MM.1S (cell line): Measurements from ENCODE around the gene DPY19L1.

Experiments
- DNase-seq: peaks from one replicate; pipeline ENCODE4 v3.0.0-alpha.2; 2015
- H2AFZ ChIP-seq: fragments of 300-600 bp; sonication (generic); 2 replicates; pipeline ENCODE4 v1.6.0; 2016; ENCODE audit warnings: antibody characterized with exemption, low read length
- H3F3A ChIP-seq: fragments of 300-600 bp; sonication (generic); 2 replicates; pipeline ENCODE4 v1.6.1; 2016; ENCODE audit warnings: mild to moderate bottlenecking, antibody characterized with exemption, low read length, moderate library complexity, mixed read lengths; ENCODE audit not compliant: insufficient read depth
- H3K27ac ChIP-seq: fragments of 300-600 bp; sonication (generic); 2 replicates; pipeline ENCODE4 v1.5.1; 2016; ENCODE audit warnings: mild to moderate bottlenecking, low read length
- H3K27me3 ChIP-seq: fragments of 300-600 bp; sonication (generic); replicated peaks from 2 replicates; pipeline ENCODE4 v1.6.0; 2016; ENCODE audit warnings: low read length; ENCODE audit not compliant: insufficient read depth
- H3K36me3 ChIP-seq: fragments of 300-600 bp; sonication (generic); replicated peaks from 2 replicates; pipeline ENCODE4 v1.6.1; 2016; ENCODE audit warnings: mild to moderate bottlenecking, low read length, mixed read lengths; ENCODE audit not compliant: insufficient read depth
- H3K4me1 ChIP-seq: fragments of 300-600 bp; sonication (generic); 2 replicates; pipeline ENCODE4 v1.6.1; 2016; ENCODE audit warnings: low read length, mixed read lengths
- H3K4me2 ChIP-seq: fragments of 300-600 bp; sonication (generic); 2 replicates; pipeline ENCODE4 v1.6.0; 2016; ENCODE audit warnings: low read depth, low read length
- H3K4me3 ChIP-seq: fragments of 300-600 bp; sonication (generic); 2 replicates; pipeline ENCODE4 v1.5.1; 2016; ENCODE audit warnings: low read length, mixed read lengths
- H3K79me2 ChIP-seq: fragments of 300-600 bp; sonication (generic); 2 replicates; pipeline ENCODE4 v1.6.1; 2016; ENCODE audit warnings: mixed run types, low read length, mixed read lengths
- H3K9ac ChIP-seq: fragments of 300-600 bp; sonication (generic); 2 replicates; pipeline ENCODE4 v1.6.1; 2016; ENCODE audit warnings: low read length, mixed read lengths
- H3K9me2 ChIP-seq: fragments of 300-600 bp; sonication (generic); replicated peaks from 2 replicates; pipeline ENCODE4 v1.6.1; 2016; ENCODE audit warnings: mild to moderate bottlenecking, low read length, mixed read lengths; ENCODE audit not compliant: insufficient read depth
- H3K9me3 ChIP-seq: fragments of 300-600 bp; sonication (generic); replicated peaks from 2 replicates; pipeline ENCODE4 v1.6.1; 2016; ENCODE audit warnings: mild to moderate bottlenecking, low read length, mixed read lengths; ENCODE audit not compliant: insufficient read depth
- H4K20me1 ChIP-seq: fragments of 300-600 bp; sonication (generic); 2 replicates; pipeline ENCODE4 v1.6.1; 2016; ENCODE audit warnings: mild to moderate bottlenecking, low read length, moderate library complexity, mixed read lengths; ENCODE audit not compliant: insufficient read depth
- EZH2 ChIP-seq: fragments of 300-600 bp; sonication (generic); optimal IDR thresholded peaks from 2 replicates; pipeline ENCODE3; 2017; ENCODE audit warnings: low read depth, mild to moderate bottlenecking, antibody characterized with exemption, low read length, mixed read lengths
- EZH2phosphoT487 ChIP-seq: fragments of 300-600 bp; sonication (generic); IDR thresholded peaks from 2 replicates; pipeline ENCODE4 v1.6.1; 2018; ENCODE audit warnings: antibody characterized with exemption, low read length
- TF ChIP-seq, protein P1 (sequence below): fragments of 300-600 bp; sonication (generic); IDR thresholded peaks from 2 replicates; pipeline ENCODE4 v1.5.1; 2016; ENCODE audit warnings: antibody characterized with exemption, low read length, mixed read lengths

Gene DPY19L1

DNA sequence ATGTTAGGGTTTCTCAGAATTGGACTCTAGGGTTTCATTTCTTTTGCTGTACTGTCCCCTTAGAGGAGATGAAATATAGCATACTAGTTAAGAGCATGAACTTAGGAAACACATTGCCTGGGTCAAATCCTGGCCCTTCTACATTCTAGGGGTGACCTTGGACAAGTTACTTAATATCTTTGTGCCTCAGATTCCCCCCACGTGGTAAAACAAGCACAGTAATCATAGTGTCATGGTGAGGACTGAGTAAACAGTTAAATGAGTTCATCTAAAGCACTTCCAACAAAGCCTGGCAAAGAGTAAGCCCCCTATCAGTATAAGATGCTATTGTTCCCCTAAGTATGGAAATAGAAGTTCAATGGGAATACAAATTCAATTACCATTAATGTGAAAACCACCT lies 5.1 kb downstream of the DPY19L1 start:
- Histone ChIP-seq H3K79me2 (peaks cover 97% of the 10 kb centered on the region), H3F3A (peaks cover 24% of the 10 kb centered on the region), H3K4me3 (no peak overlapping the region), H3K9ac (no peak overlapping the region), H3K36me3 (no peaks in the 10 kb centered on the region), H3K27ac (no peak overlapping the region), H3K9me3 (no peaks in the 10 kb centered on the region), H3K9me2 (no peaks in the 10 kb centered on the region), H3K4me2 (no peak overlapping the region), H2AFZ (no peak overlapping the region), H3K27me3 (no peaks in the 10 kb centered on the region), H4K20me1 (no peaks in the 10 kb centered on the region), H3K4me1 (peaks cover 23% of the 10 kb centered on the region)
- TF ChIP-seq EZH2phosphoT487 = no peak
- no peak for TF ChIP-seq EZH2
- TF ChIP-seq, protein P1, sequence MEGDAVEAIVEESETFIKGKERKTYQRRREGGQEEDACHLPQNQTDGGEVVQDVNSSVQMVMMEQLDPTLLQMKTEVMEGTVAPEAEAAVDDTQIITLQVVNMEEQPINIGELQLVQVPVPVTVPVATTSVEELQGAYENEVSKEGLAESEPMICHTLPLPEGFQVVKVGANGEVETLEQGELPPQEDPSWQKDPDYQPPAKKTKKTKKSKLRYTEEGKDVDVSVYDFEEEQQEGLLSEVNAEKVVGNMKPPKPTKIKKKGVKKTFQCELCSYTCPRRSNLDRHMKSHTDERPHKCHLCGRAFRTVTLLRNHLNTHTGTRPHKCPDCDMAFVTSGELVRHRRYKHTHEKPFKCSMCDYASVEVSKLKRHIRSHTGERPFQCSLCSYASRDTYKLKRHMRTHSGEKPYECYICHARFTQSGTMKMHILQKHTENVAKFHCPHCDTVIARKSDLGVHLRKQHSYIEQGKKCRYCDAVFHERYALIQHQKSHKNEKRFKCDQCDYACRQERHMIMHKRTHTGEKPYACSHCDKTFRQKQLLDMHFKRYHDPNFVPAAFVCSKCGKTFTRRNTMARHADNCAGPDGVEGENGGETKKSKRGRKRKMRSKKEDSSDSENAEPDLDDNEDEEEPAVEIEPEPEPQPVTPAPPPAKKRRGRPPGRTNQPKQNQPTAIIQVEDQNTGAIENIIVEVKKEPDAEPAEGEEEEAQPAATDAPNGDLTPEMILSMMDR = no peak
- no peak for DNase-seq

DNA sequence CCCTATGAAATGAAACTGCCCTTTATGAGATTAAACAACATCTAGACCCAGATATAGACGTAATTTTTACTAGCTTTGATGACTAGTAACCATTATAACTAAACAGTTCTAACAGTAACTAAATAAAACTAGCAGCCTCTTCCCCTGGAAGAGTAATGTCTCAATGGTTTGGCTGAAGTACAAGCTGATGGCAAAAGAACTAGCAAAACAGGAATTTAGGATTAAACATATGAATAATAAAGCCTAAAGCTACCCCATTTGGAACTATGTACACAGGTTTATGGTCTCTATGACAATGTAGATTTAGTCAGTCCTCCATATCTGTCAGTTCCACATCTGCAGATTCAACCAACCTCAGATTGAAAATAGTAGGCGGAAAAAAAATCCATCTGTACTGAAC lies 6.4 kb downstream of the DPY19L1 start:
- no peaks in the 10 kb centered on the region for H3K27me3 ChIP-seq
- peaks cover 15% of the 10 kb centered on the region for H3F3A ChIP-seq
- H4K20me1 ChIP-seq = no peaks in the 10 kb centered on the region
- H3K4me2 ChIP-seq = no peak overlapping the region
- peaks cover 31% of the 10 kb centered on the region for H3K4me1 ChIP-seq
- peaks cover 100% of the 10 kb centered on the region for H3K79me2 ChIP-seq
- TF ChIP-seq, protein P1 = no peak
- TF ChIP-seq EZH2 (no peak), EZH2phosphoT487 (no peak)
- no peak overlapping the region for H3K9ac ChIP-seq
- no peaks in the 10 kb centered on the region for H3K36me3 ChIP-seq
- H2AFZ ChIP-seq = no peak overlapping the region
- H3K27ac ChIP-seq = no peak overlapping the region
- no peak overlapping the region for H3K4me3 ChIP-seq
- DNase-seq = no peak
- no peaks in the 10 kb centered on the region for H3K9me2 ChIP-seq
- no peaks in the 10 kb centered on the region for H3K9me3 ChIP-seq

DNA sequence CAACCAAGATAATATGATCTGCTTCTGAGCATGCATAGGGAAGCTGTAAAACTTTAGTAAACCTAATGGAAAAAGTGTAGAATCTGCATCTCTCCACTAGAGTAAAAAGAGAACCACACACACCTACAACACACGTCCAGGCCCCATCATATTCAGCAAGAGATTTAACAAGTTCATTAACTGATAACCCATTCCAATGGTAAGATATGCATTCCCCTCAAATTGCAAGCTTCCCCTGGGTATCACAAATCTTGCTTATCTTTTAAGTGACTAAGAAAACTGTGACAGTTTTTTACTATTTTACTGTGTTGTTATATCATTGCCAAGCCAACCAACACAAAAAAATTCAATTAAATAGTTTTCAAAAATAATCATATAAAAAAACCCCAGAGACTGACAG lies 8.0 kb downstream of the DPY19L1 start:
- H3F3A ChIP-seq = peaks cover 9% of the 10 kb centered on the region
- no peak overlapping the region for H3K27ac ChIP-seq
- H3K9me3 ChIP-seq = no peaks in the 10 kb centered on the region
- peaks cover 99% of the 10 kb centered on the region for H3K79me2 ChIP-seq
- no peaks in the 10 kb centered on the region for H4K20me1 ChIP-seq
- H3K36me3 ChIP-seq = no peaks in the 10 kb centered on the region
- H3K9ac ChIP-seq = no peak overlapping the region
- H2AFZ ChIP-seq = no peak overlapping the region
- TF ChIP-seq EZH2 (no peak), EZH2phosphoT487 (no peak)
- TF ChIP-seq, protein P1 = no peak
- DNase-seq = no peak
- peaks cover 43% of the 10 kb centered on the region for H3K4me1 ChIP-seq
- H3K27me3 ChIP-seq = no peaks in the 10 kb centered on the region
- no peak overlapping the region for H3K4me2 ChIP-seq
- H3K4me3 ChIP-seq = no peak overlapping the region
- H3K9me2 ChIP-seq = no peaks in the 10 kb centered on the region
